PC-3 (cell line): ENCODE measurements around the gene ATG7. TPM values are rescaled to one million over a fixed set of nuclear protein-coding genes. Genes with fewer than 3 reads are reported as not detected.
A peak's percentile ranks its signal among the peaks of the same experiment; 100 is the strongest.

ENCODE experiments used
- ATAC-seq: fragments of 200-7000 bp; cut with Tn5 transposase; 2 replicates; pipeline ENCODE4 v1.9.1; 2020; ENCODE audit warnings: mild to moderate bottlenecking, moderate library complexity
- BruUV-seq: library from RNA; stranded (reverse); fragments of 400-500 nt; replicated peaks from 2 replicates; lab custom pipeline; 2021; lab: Mats Ljungman, UMichigan
- CTCF ChIA-PET: fragments of 300-600 bp; sonication (Branson Sonifier 250); formaldehyde crosslinking; loops from one replicate; lab custom pipeline; 2022; ENCODE audit warnings: antibody characterized with exemption; lab: Charles Lee
- POLR2A ChIA-PET: fragments of 300-600 bp; sonication (Branson Sonifier 250); formaldehyde crosslinking; loops from one replicate; lab custom pipeline; 2022; ENCODE audit warnings: antibody characterized with exemption; ENCODE audit not compliant: unreplicated experiment; lab: Charles Lee
- DNase-seq: peaks from one replicate; pipeline ENCODE4 v3.0.0-alpha.2; 2015
- H2AFZ ChIP-seq: fragments of 300-600 bp; sonication (generic); 2 replicates; pipeline ENCODE4 v1.6.0; 2016; ENCODE audit warnings: antibody characterized with exemption, low read length
- H3F3A ChIP-seq: fragments of 300-600 bp; sonication (generic); one replicate; pipeline ENCODE4 v1.6.0; 2017; ENCODE audit warnings: antibody characterized with exemption, low read length, control low read depth, mild to moderate bottlenecking; ENCODE audit not compliant: unreplicated experiment
- H3K27ac ChIP-seq: fragments of 300-600 bp; sonication (generic); 2 replicates; pipeline ENCODE4 v1.5.1; 2016; ENCODE audit warnings: mild to moderate bottlenecking, low read length
- H3K27me3 ChIP-seq: fragments of 300-600 bp; sonication (generic); 2 replicates; pipeline ENCODE4 v1.6.1; 2016; ENCODE audit warnings: low read length, mixed read lengths
- H3K36me3 ChIP-seq: fragments of 300-600 bp; sonication (generic); 2 replicates; pipeline ENCODE4 v1.6.1; 2016; ENCODE audit warnings: low read depth, mixed run types, low read length, mixed read lengths
- H3K4me1 ChIP-seq: fragments of 300-600 bp; sonication (generic); 2 replicates; pipeline ENCODE4 v1.5.1; 2016; ENCODE audit warnings: low read length; ENCODE audit not compliant: insufficient read depth
- H3K4me2 ChIP-seq: fragments of 300-600 bp; sonication (generic); 2 replicates; pipeline ENCODE4 v1.6.0; 2016; ENCODE audit warnings: low read length
- H3K4me3 ChIP-seq: fragments of 300-600 bp; sonication (generic); 2 replicates; pipeline ENCODE4 v1.5.1; 2016; ENCODE audit warnings: mild to moderate bottlenecking, low read length, mixed read lengths
- H3K79me2 ChIP-seq: fragments of 300-600 bp; sonication (generic); 2 replicates; pipeline ENCODE4 v1.6.1; 2017; ENCODE audit warnings: low read length, mixed read lengths
- H3K9ac ChIP-seq: fragments of 300-600 bp; sonication (generic); 2 replicates; pipeline ENCODE4 v1.6.0; 2016; ENCODE audit warnings: mild to moderate bottlenecking, low read length
- H3K9me2 ChIP-seq: fragments of 300-600 bp; sonication (generic); replicated peaks from 2 replicates; pipeline ENCODE4 v1.6.1; 2016; ENCODE audit warnings: mixed run types, low read length, mixed read lengths
- H3K9me3 ChIP-seq: fragments of 300-600 bp; sonication (generic); 2 replicates; pipeline ENCODE4 v1.6.1; 2016; ENCODE audit warnings: low read length, mixed read lengths
- H4K20me1 ChIP-seq: fragments of 300-600 bp; sonication (generic); 2 replicates; pipeline ENCODE4 v1.6.1; 2016; ENCODE audit warnings: low read length, mixed read lengths
- EZH2 ChIP-seq: fragments of 300-600 bp; sonication (generic); IDR thresholded peaks from one replicate; pipeline ENCODE4 v1.6.1; 2017; ENCODE audit warnings: antibody characterized with exemption, mild to moderate bottlenecking, low read length; ENCODE audit not compliant: unreplicated experiment
- EZH2phosphoT487 ChIP-seq: fragments of 300-600 bp; sonication (generic); IDR thresholded peaks from 2 replicates; pipeline ENCODE4 v1.6.1; 2018; ENCODE audit warnings: mild to moderate bottlenecking, antibody characterized with exemption, low read length, borderline replicate concordance
- intact Hi-C: fragments of 100-400 bp; cut with micrococcal nuclease; formaldehyde crosslinking; loops from 2 replicates; pipeline ENCODE4 v1.9.0; 2023
- total RNA-seq: library from RNA; depleted of rRNA; stranded (reverse); fragments of >200 nt; gene quantifications from 2 replicates; pipeline ENCODE4 v1.2.3, GENCODE V29; 2014
- TF ChIP-seq, protein P1 (sequence below): fragments of 300-600 bp; sonication (generic); conservative IDR thresholded peaks from 2 replicates; pipeline ENCODE4 v1.5.1; 2017; ENCODE audit warnings: antibody characterized with exemption, low read depth, mild to moderate bottlenecking, low read length

Gene ATG7
- total RNA-seq, 1 experiment from 2014 or later = 36.5 TPM

- ChIA-PET POLR2A (no interaction called here), CTCF (no interaction called here)
- no peaks in the 10 kb centered on the region for H4K20me1 ChIP-seq
- H3K27ac ChIP-seq = no peak overlapping the region
- no peak overlapping the region for H2AFZ ChIP-seq
- H3K9ac ChIP-seq = no peak overlapping the region
- no peaks in the 10 kb centered on the region for H3K4me1 ChIP-seq
- no peak overlapping the region for H3K4me2 ChIP-seq
- H3K27me3 ChIP-seq = no peaks in the 10 kb centered on the region
- no peaks in the 10 kb centered on the region for H3F3A ChIP-seq
- no peaks in the 10 kb centered on the region; the same call in 1 of the 2 replicates for H3K36me3 ChIP-seq
- ATAC-seq (peak; percentile 31), DNase-seq (peak; percentile 18)
- no peak overlapping the region for H3K4me3 ChIP-seq
- H3K79me2 ChIP-seq = no peaks in the 10 kb centered on the region
- TF ChIP-seq EZH2phosphoT487 = no peak
- TF ChIP-seq, protein P1, sequence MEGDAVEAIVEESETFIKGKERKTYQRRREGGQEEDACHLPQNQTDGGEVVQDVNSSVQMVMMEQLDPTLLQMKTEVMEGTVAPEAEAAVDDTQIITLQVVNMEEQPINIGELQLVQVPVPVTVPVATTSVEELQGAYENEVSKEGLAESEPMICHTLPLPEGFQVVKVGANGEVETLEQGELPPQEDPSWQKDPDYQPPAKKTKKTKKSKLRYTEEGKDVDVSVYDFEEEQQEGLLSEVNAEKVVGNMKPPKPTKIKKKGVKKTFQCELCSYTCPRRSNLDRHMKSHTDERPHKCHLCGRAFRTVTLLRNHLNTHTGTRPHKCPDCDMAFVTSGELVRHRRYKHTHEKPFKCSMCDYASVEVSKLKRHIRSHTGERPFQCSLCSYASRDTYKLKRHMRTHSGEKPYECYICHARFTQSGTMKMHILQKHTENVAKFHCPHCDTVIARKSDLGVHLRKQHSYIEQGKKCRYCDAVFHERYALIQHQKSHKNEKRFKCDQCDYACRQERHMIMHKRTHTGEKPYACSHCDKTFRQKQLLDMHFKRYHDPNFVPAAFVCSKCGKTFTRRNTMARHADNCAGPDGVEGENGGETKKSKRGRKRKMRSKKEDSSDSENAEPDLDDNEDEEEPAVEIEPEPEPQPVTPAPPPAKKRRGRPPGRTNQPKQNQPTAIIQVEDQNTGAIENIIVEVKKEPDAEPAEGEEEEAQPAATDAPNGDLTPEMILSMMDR = no peak
- no peak for TF ChIP-seq EZH2
- H3K9me3 ChIP-seq = no peaks in the 10 kb centered on the region
- no TSS peak for BruUV-seq
- intact Hi-C loops = no loop called here
- H3K9me2 ChIP-seq = no peaks in the 10 kb centered on the region
Observed at GRCh38 chr3:11548721-11549131, 276.5 kb downstream of the ATG7 start.

GRCh38 chr3:11549580-11550140, 277.5 kb downstream of the ATG7 start:
- TF ChIP-seq EZH2 = no peak
- TF ChIP-seq, protein P1 = no peak
- no peak for TF ChIP-seq EZH2phosphoT487
- H3K9ac ChIP-seq = no peak overlapping the region
- CTCF ChIA-PET = no interaction called here
- ATAC-seq (no peak), DNase-seq (no peak)
- no peak overlapping the region for H2AFZ ChIP-seq
- H3K36me3 ChIP-seq = peaks cover 2% of the 10 kb centered on the region; the same call in 1 of the 2 replicates
- POLR2A ChIA-PET = no interaction called here
- TSS peak; percentile 3 for BruUV-seq
- H3K9me3 ChIP-seq = no peaks in the 10 kb centered on the region
- H3K79me2 ChIP-seq = no peaks in the 10 kb centered on the region
- H3K27me3 ChIP-seq = no peaks in the 10 kb centered on the region
- intact Hi-C loops = no loop called here
- no peaks in the 10 kb centered on the region for H3K9me2 ChIP-seq
- H3K4me1 ChIP-seq = no peaks in the 10 kb centered on the region
- no peak overlapping the region for H3K27ac ChIP-seq
- no peaks in the 10 kb centered on the region for H3F3A ChIP-seq
- no peaks in the 10 kb centered on the region for H4K20me1 ChIP-seq
- H3K4me3 ChIP-seq = no peak overlapping the region
- no peak overlapping the region for H3K4me2 ChIP-seq

DNA sequence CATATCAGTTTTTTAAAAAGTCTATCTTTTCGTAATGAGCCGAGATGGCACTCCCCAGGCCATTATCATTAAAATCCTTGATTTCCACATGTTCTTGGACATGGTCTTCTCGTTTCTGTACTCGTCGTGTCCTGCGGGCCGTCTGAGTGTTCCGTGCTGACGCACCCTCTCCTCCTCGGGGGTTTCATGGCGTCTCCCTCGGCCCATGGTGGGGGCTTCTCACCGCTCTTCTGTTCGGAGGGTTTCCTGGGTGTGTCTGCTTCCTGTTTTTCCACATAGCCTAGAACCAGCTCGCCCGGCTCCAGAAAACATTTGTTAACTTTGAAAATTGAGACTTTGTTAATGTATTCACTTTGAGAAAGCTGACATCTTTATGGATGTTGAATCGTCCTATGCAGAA, 278.8 kb downstream of the ATG7 start:
- Histone ChIP-seq H3K79me2 (0 out of 2 replicates have a peak, but pooled peaks cover 6% of the 10 kb centered on the region), H3F3A (no peaks in the 10 kb centered on the region), H3K36me3 (peaks cover 5% of the 10 kb centered on the region; the same call in 1 of the 2 replicates), H3K27ac (no peak overlapping the region), H3K4me3 (no peak overlapping the region), H3K9ac (no peak overlapping the region), H4K20me1 (no peaks in the 10 kb centered on the region; the same call in 1 of the 2 replicates), H2AFZ (no peak overlapping the region), H3K4me2 (no peak overlapping the region), H3K27me3 (no peaks in the 10 kb centered on the region), H3K4me1 (no peaks in the 10 kb centered on the region), H3K9me2 (no peaks in the 10 kb centered on the region), H3K9me3 (no peaks in the 10 kb centered on the region)
- TF ChIP-seq EZH2phosphoT487 = no peak
- DNase-seq = no peak
- CTCF ChIA-PET = no interaction called here
- intact Hi-C loops = no loop called here
- POLR2A ChIA-PET = interaction anchor here (0.6 kb wide), 1 partner anchor 29 kb away, joined by 3 read pairs; no protein-coding TSS in a partner anchor
- ATAC-seq = no peak
- BruUV-seq = no TSS peak
